Activated naive CD8-positive, alpha-beta T cell treated with anti-CD3 and anti-CD28 coated beads, Interleukin-2, amount 10 ng/mL, durations not matched to agents 7 days and 5 days (primary cell): ENCODE data around the gene MCM8. TPM values are rescaled to one million over a fixed set of nuclear protein-coding genes. Genes with fewer than 3 reads are reported as not detected.

Experiments
- ATAC-seq: fragments of 150-1000 bp; cut with Tn5 transposase; one replicate; pipeline ENCODE4 v1.10.0; 2021; ENCODE audit warnings: low read depth, moderate library complexity
- POLR2A ChIA-PET: fragments of 350-600 bp; sonication (Branson Sonifier 250); formaldehyde crosslinking; loops from one replicate; lab custom pipeline; 2021; ENCODE audit warnings: antibody characterized with exemption; lab: Charles Lee
- DNase-seq: peaks from one replicate; pipeline ENCODE4 v3.0.0; 2021
- H3K27ac Mint-ChIP-seq: one replicate; pipeline ENCODE4 v1.8.0; 2022; ENCODE audit warnings: mild to moderate bottlenecking, mixed read lengths
- H3K27me3 Mint-ChIP-seq: one replicate; pipeline ENCODE4 v1.8.0; 2022; ENCODE audit warnings: mild to moderate bottlenecking, moderate library complexity, mixed read lengths
- H3K36me3 Mint-ChIP-seq: one replicate; pipeline ENCODE4 v1.8.0; 2021; ENCODE audit warnings: mild to moderate bottlenecking, mixed read lengths
- H3K4me1 Mint-ChIP-seq: one replicate; pipeline ENCODE4 v1.8.0; 2021; ENCODE audit warnings: mixed read lengths
- H3K4me3 Mint-ChIP-seq: one replicate; pipeline ENCODE4 v1.8.0; 2022; ENCODE audit warnings: mild to moderate bottlenecking, moderate library complexity, mixed read lengths
- H3K9me3 Mint-ChIP-seq: one replicate; pipeline ENCODE4 v1.8.0; 2021; ENCODE audit warnings: mixed read lengths
- total RNA-seq, 2 experiments: library from RNA; stranded (reverse); gene quantifications; one replicate each; pipeline ENCODE4 v1.2.3, GENCODE V29; 2021

The MCM8 gene
- total RNA-seq, 2 experiments from 2014 or later: 22.6 to 23.5 TPM

DNA sequence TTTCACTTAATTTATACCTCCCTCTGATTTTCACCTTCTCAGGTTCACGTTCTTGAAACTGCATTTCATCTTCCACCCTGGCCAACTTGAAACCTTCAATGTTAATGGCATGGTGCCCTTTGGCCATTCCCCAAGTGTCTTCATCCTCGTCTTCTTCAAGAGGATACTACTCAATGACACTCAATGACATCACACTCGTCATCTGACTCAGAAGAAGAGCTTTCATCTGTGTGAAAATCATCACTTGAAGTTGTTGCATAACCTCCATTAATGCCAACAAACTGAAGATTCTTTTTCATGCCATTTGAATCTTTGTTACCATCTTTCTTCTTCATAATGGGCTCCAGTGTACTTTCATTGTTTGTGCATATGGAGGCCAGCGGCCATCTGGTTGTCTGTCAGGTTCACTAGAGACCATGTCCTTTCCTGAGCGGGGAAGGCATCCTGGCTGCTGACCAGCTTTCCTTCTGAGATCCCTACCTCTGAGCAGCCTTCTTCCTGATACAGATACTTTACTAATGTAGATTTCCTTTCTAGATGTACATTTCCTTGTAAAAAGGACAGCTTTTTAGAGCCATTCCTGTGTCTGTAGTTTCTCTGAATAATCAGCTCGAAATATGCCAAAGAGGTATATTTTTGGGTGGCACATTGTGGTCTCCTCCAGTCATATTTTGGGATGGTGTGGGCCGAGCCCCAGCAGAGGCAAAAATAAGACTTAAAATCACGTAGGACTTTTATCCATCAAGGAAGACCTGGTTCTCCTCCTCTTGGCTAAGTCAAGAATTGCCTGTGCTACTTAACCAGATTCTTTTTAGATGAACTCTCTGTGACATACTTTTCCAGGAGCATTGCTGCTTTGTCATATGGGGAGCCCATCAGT, 21.4 kb upstream of the MCM8 start:
- Mint-ChIP-seq H3K9me3 (no peaks in the 10 kb centered on the region), H3K27ac (no peak overlapping the region), H3K4me1 (peaks cover 3% of the 10 kb centered on the region), H3K36me3 (no peaks in the 10 kb centered on the region), H3K4me3 (no peak overlapping the region), H3K27me3 (peaks cover 22% of the 10 kb centered on the region)
- ATAC-seq: no peak
- POLR2A ChIA-PET: no interaction called here
- no peak for DNase-seq

DNA sequence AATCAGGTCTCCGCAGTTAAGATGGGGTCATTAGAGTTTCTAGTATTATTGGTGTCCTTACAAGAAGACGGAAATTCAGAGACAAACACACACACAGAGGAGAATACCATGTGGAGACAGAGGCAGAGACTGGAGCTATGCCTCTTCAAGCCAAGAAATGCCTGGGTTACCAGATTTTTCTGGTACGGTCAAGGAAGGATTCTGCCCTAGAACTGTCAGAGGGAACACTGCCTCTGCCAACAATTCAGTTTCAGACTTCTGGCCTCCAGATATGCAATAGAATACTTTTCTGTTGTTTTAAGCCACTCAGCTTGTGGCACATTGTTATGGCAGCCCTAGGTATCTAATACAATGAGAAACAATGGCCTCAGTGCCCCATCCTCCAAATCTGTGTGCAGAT, 19.0 kb upstream of the MCM8 start:
- H3K36me3 Mint-ChIP-seq: no peaks in the 10 kb centered on the region
- POLR2A ChIA-PET: no interaction called here
- H3K4me3 Mint-ChIP-seq: no peak overlapping the region
- H3K27ac Mint-ChIP-seq: no peak overlapping the region
- no peak for ATAC-seq
- DNase-seq: no peak
- H3K9me3 Mint-ChIP-seq: no peaks in the 10 kb centered on the region
- peaks cover 3% of the 10 kb centered on the region for H3K4me1 Mint-ChIP-seq
- H3K27me3 Mint-ChIP-seq: peaks cover 12% of the 10 kb centered on the region

DNA sequence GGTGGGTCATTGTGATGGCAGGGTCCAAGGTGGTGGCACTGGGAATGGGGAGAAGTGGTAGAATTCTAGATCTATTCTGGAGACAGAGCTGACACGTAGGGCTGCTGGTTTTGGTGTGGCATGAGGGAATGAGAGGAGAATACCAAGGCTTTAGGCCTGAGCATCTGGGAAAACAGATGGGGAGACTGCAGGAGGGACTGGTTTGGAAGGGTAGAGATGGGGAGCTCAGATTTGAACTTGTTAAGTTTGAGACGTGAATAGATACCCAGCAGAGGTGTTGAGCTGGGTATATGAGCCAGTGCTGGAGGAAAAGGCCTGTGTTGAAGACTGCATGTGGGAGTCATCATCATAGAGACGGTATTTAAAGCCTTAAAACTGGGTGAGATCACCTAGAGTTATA, 17.7 kb upstream of the MCM8 start:
- peaks cover 3% of the 10 kb centered on the region for H3K4me1 Mint-ChIP-seq
- H3K9me3 Mint-ChIP-seq: no peaks in the 10 kb centered on the region
- H3K4me3 Mint-ChIP-seq: no peak overlapping the region
- DNase-seq (no peak), ATAC-seq (no peak)
- no peaks in the 10 kb centered on the region for H3K36me3 Mint-ChIP-seq
- POLR2A ChIA-PET: no interaction called here
- peaks cover 6% of the 10 kb centered on the region for H3K27me3 Mint-ChIP-seq
- H3K27ac Mint-ChIP-seq: no peak overlapping the region

DNA sequence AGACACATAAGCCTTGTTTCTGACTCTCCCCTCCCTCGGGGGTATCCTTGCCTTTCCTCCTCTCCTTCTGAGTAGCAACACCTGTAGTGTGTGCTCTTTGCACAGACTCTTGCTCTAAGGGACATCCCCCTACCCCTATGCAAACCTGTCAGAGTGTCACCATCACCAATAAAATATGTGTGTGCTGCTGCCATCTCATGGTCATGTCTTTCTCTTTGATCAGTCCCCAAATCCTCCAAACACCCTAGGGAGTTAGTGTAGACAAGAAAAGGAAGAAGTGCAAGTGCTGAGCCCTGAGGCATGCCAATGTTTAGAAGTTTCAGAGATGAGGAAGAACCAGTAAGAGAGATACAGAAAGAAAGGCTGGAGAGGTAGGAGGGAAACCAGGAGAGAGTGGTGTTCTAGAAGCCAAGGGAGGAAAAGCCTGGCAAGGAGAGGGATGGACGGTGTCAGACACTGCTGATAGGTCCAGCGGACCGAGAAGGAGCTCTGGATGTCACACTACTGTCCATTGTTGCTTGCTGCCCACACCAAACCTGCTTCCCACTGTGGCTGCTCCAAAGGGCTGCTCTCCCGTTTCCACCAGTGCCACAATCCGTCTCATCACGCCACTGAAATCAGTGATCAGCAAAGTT, 16.5 kb upstream of the MCM8 start:
- H3K4me1 Mint-ChIP-seq: peaks cover 3% of the 10 kb centered on the region
- peaks cover 2% of the 10 kb centered on the region for H3K36me3 Mint-ChIP-seq
- no peak overlapping the region for H3K4me3 Mint-ChIP-seq
- ATAC-seq: peak; percentile 52
- POLR2A ChIA-PET: no interaction called here
- no peaks in the 10 kb centered on the region for H3K9me3 Mint-ChIP-seq
- no peak overlapping the region for H3K27ac Mint-ChIP-seq
- no peak for DNase-seq
- peaks cover 6% of the 10 kb centered on the region for H3K27me3 Mint-ChIP-seq

DNA sequence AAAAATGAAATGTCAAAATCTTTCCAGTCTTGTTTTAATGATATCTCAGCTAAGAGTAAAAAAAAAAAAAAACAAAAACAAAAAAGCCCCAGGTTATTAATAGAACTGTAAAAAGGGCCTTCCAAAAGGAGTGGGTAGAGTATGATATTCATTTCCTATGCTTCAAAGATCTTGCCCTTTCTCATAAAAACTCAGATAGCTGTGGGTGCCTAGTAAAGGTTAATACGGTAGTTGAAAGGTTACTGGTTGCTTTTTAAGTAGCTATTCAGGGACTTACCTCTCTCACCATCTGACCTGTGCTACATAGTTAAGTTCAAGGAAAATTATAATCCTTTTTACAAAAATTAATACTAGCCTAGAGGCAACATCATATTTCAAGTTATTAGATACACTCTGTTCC, 15.1 kb upstream of the MCM8 start:
- no peak for DNase-seq
- POLR2A ChIA-PET: interaction anchor here (0.7 kb wide), 1 partner anchor 67 kb away, joined by 3 read pairs; no protein-coding TSS in a partner anchor
- Mint-ChIP-seq H3K27ac (no peak overlapping the region), H3K36me3 (peaks cover 8% of the 10 kb centered on the region), H3K9me3 (no peaks in the 10 kb centered on the region), H3K4me3 (no peak overlapping the region), H3K4me1 (peaks cover 3% of the 10 kb centered on the region), H3K27me3 (no peaks in the 10 kb centered on the region)
- no peak for ATAC-seq

DNA sequence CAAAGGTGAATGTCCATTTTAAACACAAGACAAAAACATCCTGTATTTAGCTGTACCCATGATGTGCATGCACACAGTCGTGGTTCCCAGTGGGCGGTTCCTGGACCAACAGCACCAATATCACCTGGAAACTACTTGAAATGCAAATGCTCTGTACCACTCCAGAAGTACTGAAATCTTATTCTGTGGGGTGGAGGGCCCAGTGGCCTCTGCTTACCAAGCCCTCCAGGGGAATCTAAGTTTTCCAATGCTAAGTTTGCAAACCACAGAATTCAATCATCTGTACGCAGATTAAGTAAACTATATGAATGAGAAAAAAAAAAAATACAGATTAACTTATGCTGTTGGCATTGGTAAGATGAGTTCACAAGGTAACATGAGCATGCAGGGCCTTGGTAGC, 14.2 kb upstream of the MCM8 start:
- DNase-seq (no peak), ATAC-seq (no peak)
- H3K4me3 Mint-ChIP-seq: no peak overlapping the region
- no peak overlapping the region for H3K27ac Mint-ChIP-seq
- peaks cover 8% of the 10 kb centered on the region for H3K36me3 Mint-ChIP-seq
- no peaks in the 10 kb centered on the region for H3K27me3 Mint-ChIP-seq
- peaks cover 3% of the 10 kb centered on the region for H3K4me1 Mint-ChIP-seq
- POLR2A ChIA-PET: no interaction called here
- no peaks in the 10 kb centered on the region for H3K9me3 Mint-ChIP-seq

DNA sequence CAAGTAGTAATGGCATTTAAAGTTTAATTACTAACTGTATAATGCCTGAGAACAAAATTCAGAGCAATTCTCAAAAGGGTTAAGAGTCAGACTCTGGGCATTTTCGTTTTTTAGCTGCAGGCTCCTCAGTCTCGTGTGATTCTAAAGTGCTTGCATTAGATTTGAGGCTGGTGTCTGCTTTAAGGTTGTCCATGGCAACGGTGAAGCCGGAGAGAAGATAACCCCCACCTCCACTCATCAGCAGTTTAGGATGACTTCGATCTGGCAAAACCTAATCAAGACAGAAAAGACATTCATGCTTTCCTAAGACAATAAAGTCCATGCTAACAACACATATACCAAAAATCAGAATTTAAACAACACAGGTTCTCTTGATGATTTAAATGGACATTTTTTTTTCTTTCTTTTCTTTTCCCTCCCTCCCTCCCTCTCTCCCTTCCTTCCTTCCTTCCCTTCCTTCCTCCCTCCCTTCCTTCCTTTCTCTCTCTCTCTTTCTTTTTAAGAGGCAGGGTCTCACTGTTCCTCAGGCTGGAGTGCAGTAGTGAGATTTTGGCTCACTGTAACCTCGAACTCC, 11.9 kb upstream of the MCM8 start:
- Mint-ChIP-seq H3K9me3 (no peaks in the 10 kb centered on the region), H3K36me3 (peaks cover 13% of the 10 kb centered on the region), H3K4me1 (peaks cover 3% of the 10 kb centered on the region), H3K27me3 (no peaks in the 10 kb centered on the region), H3K27ac (no peak overlapping the region), H3K4me3 (no peak overlapping the region)
- ATAC-seq (no peak), DNase-seq (no peak)
- POLR2A ChIA-PET: no interaction called here

DNA sequence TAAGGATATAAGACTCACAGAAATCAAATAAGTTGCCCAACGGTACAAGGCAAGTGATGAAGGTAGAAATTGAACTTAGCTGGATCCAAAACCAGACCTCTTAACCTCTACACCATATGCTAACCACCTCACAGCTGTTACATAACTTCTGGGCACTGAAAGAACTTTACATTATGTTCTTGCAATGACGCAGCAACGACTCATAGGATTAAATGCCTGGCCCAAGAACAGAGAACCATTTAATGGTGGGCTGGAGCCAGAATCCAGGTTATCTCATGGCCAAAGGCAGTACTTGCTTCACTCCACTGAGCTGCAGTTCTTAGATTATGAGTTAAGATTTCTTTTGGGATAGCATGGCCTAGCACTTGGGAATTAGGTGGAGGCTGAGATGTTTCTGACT, 4.5 kb upstream of the MCM8 start:
- H3K27me3 Mint-ChIP-seq: peaks cover 2% of the 10 kb centered on the region
- POLR2A ChIA-PET: no interaction called here
- peaks cover 19% of the 10 kb centered on the region for H3K36me3 Mint-ChIP-seq
- H3K9me3 Mint-ChIP-seq: no peaks in the 10 kb centered on the region
- H3K27ac Mint-ChIP-seq: no peak overlapping the region
- DNase-seq (no peak), ATAC-seq (no peak)
- H3K4me3 Mint-ChIP-seq: no peak overlapping the region
- H3K4me1 Mint-ChIP-seq: peaks cover 23% of the 10 kb centered on the region

DNA sequence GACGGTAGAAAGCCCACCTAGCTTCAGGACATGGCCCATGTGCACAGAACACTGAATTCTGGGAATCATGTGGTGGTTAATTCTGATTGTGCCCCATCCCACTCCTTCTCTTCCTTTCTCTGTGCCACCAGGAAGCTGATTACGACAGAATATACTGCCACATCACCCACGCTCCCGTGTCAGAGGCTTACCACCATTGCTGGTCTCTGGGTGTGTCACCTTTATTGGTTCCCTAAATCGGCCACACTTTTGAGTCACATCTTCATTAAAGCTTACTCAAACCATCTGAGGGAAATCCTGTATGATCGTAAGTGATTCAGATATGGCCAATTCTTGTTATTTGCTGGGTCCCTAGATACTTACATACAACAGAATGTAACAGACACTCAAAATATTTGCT, 3.2 kb upstream of the MCM8 start:
- POLR2A ChIA-PET: no interaction called here
- DNase-seq (no peak), ATAC-seq (no peak)
- Mint-ChIP-seq H3K9me3 (no peaks in the 10 kb centered on the region), H3K27me3 (peaks cover 2% of the 10 kb centered on the region), H3K36me3 (peaks cover 18% of the 10 kb centered on the region), H3K4me1 (peaks cover 28% of the 10 kb centered on the region), H3K27ac (no peak overlapping the region), H3K4me3 (no peak overlapping the region)

DNA sequence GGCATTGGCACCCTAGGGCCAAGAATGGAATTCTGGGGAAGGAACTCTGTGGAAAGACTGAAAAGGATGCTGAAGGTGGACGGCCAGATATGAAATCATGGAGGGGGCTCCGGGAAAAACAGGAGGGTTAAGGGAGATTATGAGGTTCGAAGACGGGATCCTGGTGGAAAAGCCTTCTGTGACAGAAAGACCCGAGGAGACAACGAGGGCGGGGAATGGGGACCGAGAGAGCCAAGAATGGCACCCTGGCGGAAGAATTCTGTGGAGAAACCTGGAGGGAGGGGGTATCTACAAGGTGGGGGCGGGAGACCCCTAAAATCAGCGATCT, 545 bp upstream of the MCM8 start:
- Mint-ChIP-seq H3K27me3 (peaks cover 2% of the 10 kb centered on the region), H3K36me3 (peaks cover 16% of the 10 kb centered on the region), H3K27ac (peak overlapping the region; percentile 98), H3K4me1 (peaks cover 37% of the 10 kb centered on the region), H3K9me3 (no peaks in the 10 kb centered on the region), H3K4me3 (peak overlapping the region; percentile 98)
- DNase-seq: no peak
- POLR2A ChIA-PET: no interaction called here
- no peak for ATAC-seq

DNA sequence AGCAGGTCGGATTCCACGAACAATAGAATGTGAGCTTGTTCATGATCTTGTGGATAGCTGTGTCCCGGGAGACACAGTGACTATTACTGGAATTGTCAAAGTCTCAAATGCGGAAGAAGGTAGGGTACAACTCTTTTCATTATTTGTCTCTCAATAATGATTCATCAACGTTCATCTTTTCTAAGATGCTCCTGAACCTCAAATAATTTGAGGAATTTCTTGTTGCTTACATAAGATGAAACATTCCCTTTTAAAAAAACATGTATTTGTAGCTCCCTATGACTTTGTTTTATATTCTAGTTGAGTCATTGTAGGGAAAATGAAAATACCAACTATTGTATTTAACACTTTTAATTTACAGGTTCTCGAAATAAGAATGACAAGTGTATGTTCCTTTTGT, 17.0 kb downstream of the MCM8 start:
- Mint-ChIP-seq H3K9me3 (no peaks in the 10 kb centered on the region), H3K27ac (no peak overlapping the region), H3K4me3 (no peak overlapping the region), H3K36me3 (peaks cover 17% of the 10 kb centered on the region), H3K27me3 (no peaks in the 10 kb centered on the region), H3K4me1 (no peaks in the 10 kb centered on the region)
- POLR2A ChIA-PET: no interaction called here
- no peak for ATAC-seq
- DNase-seq: no peak

DNA sequence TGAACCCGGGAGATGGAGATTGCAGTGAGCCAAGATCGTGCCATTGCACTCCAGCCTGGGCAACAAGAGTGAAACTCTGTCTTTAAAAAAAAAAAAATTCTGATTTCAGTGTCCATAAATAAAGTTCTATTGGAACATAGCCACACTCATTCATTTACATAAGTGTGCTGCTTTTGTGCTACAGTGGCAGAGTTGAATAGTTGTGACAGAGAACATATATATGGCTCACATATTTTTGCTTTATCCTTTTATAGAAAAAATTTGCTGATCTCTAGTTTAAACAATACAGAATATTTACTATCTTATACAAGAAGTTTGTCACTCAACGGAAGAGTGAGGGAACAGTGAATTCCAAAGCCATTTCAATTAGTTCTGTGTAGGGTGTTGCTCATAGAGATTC, 18.0 kb downstream of the MCM8 start:
- H3K4me3 Mint-ChIP-seq: no peak overlapping the region
- POLR2A ChIA-PET: no interaction called here
- no peaks in the 10 kb centered on the region for H3K4me1 Mint-ChIP-seq
- ATAC-seq (no peak), DNase-seq (no peak)
- H3K27ac Mint-ChIP-seq: no peak overlapping the region
- peaks cover 21% of the 10 kb centered on the region for H3K36me3 Mint-ChIP-seq
- no peaks in the 10 kb centered on the region for H3K9me3 Mint-ChIP-seq
- H3K27me3 Mint-ChIP-seq: no peaks in the 10 kb centered on the region

DNA sequence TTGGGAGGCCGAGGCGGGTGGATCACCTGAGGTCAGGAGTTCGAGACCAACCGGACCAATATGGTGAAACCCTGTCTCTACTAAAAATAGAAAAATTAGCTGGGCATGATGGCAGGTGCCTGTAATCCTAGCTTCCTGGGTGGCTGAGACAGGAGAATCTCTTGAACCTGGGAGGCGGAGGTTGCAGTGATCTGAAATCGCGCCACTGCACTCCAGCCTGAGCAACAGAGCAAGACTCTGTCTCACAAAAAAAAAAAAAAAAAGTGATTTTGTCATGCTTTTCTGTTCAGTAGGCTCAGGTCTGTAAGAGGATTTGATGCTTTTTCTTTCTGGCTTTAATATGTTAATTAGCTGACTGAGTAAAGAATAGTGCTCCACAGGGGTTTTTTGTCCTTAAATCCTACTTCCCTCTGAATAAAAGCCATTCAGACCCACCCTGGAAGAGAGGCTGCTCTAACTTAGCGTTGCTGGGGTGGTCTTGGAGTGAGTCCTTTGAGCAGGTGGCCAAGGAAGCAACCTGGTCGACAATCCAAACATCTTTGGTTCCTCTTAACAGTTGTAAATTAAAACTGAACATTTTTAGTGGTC, 19.0 kb downstream of the MCM8 start:
- no peaks in the 10 kb centered on the region for H3K4me1 Mint-ChIP-seq
- H3K27me3 Mint-ChIP-seq: no peaks in the 10 kb centered on the region
- POLR2A ChIA-PET: no interaction called here
- no peaks in the 10 kb centered on the region for H3K9me3 Mint-ChIP-seq
- DNase-seq: no peak
- H3K4me3 Mint-ChIP-seq: no peak overlapping the region
- no peak overlapping the region for H3K27ac Mint-ChIP-seq
- peaks cover 23% of the 10 kb centered on the region for H3K36me3 Mint-ChIP-seq
- no peak for ATAC-seq

DNA sequence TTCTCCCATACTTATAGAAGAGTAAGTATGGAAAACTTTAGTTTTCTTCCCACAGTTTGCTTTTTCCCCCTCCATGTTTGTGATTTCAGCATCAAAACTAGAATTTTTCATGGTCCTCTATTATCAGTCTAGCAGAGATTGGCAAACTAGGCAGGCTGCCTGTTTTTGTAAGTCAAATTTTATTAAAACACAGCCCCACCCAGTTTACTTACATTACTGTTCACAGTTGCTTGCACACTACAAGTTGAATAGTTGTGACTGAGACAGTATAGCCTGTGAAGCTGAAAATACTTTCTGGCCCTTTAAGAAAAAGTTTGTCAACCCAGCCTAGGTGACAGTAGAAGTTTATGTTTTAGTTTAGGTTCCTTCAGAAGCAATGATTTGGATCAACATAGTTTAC, 19.5 kb downstream of the MCM8 start:
- POLR2A ChIA-PET: no interaction called here
- ATAC-seq: no peak
- DNase-seq: no peak
- Mint-ChIP-seq H3K27ac (no peak overlapping the region), H3K36me3 (peaks cover 22% of the 10 kb centered on the region), H3K4me3 (no peak overlapping the region), H3K27me3 (no peaks in the 10 kb centered on the region), H3K9me3 (no peaks in the 10 kb centered on the region), H3K4me1 (no peaks in the 10 kb centered on the region)
